Suprapubic skin (tissue), 3 donors: Measurements from ENCODE around the gene CERS2.

Experiments used
- CTCF ChIP-seq, 2 donors: fragments of 200-600 bp in 1 of 2; fragments of 450-650 bp in 1 of 2; sonication (generic) in 1 of 2; IDR thresholded peaks; one replicate each; pipeline ENCODE4 v1.5.1; 2016 to 2019; ENCODE audit warnings: antibody characterized with exemption in 2 of 2, mild to moderate bottlenecking in 1 of 2, moderate library complexity in 1 of 2
- POLR2A ChIP-seq, 2 donors: fragments of 450-650 bp; IDR thresholded peaks; one replicate each; pipeline ENCODE4 v1.6.1; 2017; ENCODE audit warnings: antibody characterized with exemption in 2 of 2, mild to moderate bottlenecking in 2 of 2, moderate library complexity in 2 of 2

DNA sequence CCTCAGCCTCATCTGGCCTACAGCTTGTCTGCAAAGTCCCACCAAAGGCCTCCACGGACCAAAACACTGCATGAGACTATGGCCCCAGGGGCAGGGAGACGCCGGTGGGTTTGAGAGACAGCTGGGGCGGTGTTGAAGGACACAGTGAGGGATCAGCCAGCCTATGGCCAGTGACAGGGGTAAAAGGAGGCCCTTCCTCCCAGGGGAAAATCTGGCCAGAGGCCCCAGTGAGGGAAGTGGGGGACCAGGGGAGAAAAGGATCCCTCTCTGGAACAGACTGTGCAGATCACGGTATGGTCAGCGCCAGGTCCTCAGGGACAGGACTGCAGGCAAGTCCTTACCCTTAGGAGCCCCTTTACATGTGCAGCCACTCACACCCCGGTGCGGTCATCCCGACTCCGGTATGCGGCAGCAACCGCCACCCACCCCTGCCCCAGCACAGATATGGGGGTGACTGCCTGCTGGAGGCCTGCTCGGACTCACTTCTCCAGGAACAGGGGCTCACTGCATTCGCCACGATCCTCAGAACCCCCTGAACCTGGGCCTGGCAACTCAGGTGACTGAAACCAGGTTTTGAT, 1.3 kb downstream of the CERS2 start:
- no peak for TF ChIP-seq CTCF (IDR thresholded peaks at IDR 0.05)
- TF ChIP-seq POLR2A (IDR thresholded peaks at IDR 0.05) = no peak
